Ishikawa (cell line): ENCODE results near the gene HOXA3.

Experiments
- CREB1 ChIP-seq: IDR thresholded peaks from 2 replicates; pipeline ENCODE4 v1.6.1; 2012; ENCODE audit warnings: low read depth
- EP300 ChIP-seq: IDR thresholded peaks from 2 replicates; pipeline ENCODE4 v1.6.1; 2012; ENCODE audit warnings: borderline replicate concordance
- FOXM1 ChIP-seq: IDR thresholded peaks from 2 replicates; pipeline ENCODE4 v1.6.1; 2012; ENCODE audit warnings: low read depth, borderline replicate concordance
- NFIC ChIP-seq: IDR thresholded peaks from 2 replicates; pipeline ENCODE4 v1.6.1; 2012
- YY1 ChIP-seq: IDR thresholded peaks from 2 replicates; pipeline ENCODE4 v1.6.1; 2012; ENCODE audit warnings: low read depth
- ZBTB7A ChIP-seq: IDR thresholded peaks from 2 replicates; pipeline ENCODE4 v1.6.1; 2012; ENCODE audit warnings: low read depth
- TF ChIP-seq, protein P1 (sequence below): IDR thresholded peaks from 2 replicates; pipeline ENCODE4 v1.6.1; 2012
- TF ChIP-seq, protein P2 (sequence below): IDR thresholded peaks from 2 replicates; pipeline ENCODE4 v1.6.1; 2012; ENCODE audit warnings: low read depth, mild to moderate bottlenecking

DNA sequence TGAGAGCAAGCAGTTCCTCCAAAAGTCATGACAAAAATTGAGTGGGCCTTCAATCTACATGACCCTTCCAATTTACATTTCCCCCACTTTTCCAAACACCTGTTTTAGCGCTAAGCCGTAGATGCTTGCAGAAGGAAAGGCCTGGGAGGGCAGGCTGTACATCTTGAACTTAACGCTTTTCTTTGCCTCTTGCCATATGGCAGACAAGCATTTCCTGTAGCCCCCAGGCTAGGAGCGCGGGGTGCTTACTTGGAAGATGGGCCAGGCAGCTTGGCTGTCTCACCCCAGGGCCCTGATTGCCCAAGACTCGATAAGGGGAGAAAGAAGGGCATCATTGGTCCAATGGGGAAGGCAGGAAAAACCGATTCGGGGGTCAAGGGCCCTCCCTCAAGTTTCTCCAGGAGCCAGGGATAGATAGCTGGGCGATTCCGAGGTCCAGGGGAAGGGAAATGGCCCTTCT lies 20.0 kb upstream of the HOXA3 start:
- TF ChIP-seq FOXM1 (no peak), EP300 (no peak), NFIC (no peak), YY1 (no peak), ZBTB7A (no peak), CREB1 (no peak)
- TF ChIP-seq, protein P1, sequence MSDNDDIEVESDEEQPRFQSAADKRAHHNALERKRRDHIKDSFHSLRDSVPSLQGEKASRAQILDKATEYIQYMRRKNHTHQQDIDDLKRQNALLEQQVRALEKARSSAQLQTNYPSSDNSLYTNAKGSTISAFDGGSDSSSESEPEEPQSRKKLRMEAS = no peak
- TF ChIP-seq, protein P2, sequence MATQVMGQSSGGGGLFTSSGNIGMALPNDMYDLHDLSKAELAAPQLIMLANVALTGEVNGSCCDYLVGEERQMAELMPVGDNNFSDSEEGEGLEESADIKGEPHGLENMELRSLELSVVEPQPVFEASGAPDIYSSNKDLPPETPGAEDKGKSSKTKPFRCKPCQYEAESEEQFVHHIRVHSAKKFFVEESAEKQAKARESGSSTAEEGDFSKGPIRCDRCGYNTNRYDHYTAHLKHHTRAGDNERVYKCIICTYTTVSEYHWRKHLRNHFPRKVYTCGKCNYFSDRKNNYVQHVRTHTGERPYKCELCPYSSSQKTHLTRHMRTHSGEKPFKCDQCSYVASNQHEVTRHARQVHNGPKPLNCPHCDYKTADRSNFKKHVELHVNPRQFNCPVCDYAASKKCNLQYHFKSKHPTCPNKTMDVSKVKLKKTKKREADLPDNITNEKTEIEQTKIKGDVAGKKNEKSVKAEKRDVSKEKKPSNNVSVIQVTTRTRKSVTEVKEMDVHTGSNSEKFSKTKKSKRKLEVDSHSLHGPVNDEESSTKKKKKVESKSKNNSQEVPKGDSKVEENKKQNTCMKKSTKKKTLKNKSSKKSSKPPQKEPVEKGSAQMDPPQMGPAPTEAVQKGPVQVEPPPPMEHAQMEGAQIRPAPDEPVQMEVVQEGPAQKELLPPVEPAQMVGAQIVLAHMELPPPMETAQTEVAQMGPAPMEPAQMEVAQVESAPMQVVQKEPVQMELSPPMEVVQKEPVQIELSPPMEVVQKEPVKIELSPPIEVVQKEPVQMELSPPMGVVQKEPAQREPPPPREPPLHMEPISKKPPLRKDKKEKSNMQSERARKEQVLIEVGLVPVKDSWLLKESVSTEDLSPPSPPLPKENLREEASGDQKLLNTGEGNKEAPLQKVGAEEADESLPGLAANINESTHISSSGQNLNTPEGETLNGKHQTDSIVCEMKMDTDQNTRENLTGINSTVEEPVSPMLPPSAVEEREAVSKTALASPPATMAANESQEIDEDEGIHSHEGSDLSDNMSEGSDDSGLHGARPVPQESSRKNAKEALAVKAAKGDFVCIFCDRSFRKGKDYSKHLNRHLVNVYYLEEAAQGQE = no peak
